ENCODE measurements around the gene TMEM31.
"Not testable (repeated sequence)": the region's sequence is repeated elsewhere in the genome, so short reads cannot be mapped to it uniquely, and the experiment has no call there.

Gene TMEM31

DNA sequence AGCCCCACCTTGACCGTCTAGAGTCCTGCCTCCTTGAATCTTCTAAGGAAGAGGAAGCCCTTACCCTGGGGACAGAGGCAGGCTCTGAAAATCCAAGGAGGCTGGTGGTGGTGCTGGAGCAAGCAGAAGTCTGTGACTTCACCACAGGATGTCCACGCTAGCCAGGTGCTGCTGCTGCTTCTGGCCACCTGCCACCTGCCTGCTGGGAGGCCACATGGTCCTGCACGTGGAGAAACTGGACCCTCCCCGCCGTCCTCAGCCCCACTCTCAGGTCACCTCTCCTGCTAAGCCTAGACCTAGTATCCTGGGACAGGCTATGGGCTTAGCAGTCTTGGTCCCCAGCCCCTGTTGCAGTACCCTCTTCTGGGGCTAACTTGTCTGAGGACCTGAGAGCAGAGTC is 15.8 kb downstream of the TMEM31 start:
- no peak for DNase-seq (ENCODE audit: low read depth in 2 of 2)

DNA sequence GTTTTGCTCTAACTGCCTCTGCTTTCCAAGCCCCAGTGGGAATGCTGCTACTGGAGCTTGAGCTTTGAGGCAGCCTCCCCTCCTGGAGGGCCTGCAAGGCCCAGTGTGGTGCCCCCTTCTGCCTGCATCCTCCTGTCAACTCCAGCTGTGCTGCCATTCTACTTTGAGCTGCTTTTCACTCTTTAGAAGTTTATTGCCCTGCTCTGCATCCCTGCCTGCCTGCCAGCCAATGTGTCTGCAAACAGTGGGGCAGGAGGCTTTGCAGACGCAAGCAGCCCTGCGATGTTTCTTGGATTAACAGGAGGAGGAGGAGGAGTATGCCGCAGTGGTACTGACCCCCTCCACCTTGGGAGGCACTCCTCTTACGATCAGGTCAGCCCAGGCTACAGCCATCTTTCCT is 16.4 kb downstream of the TMEM31 start:
- DNase-seq (ENCODE audit: low read depth in 2 of 2) = no peak

DNA sequence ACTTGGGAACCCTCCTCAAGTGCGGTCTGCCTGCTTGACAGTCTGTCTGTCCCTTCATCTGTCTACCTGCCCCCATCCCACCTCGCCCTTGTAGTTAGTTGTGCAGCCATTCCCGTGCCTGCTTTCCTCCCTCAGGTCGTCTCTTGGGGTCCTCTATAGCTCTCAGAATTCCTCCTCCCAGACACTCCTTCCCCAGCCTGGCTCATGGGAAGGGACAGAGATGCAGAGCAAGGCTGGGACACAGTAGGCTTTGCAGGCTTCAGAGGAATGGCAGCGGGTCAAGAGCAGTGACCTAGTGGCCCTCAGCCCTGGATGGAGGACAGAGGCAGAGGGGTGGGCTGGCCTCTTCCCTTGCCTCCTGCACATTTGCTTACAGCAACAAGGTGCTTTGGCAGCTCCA is 18.3 kb downstream of the TMEM31 start:
- DNase-seq (ENCODE audit: low read depth in 2 of 2) = no peak

DNA sequence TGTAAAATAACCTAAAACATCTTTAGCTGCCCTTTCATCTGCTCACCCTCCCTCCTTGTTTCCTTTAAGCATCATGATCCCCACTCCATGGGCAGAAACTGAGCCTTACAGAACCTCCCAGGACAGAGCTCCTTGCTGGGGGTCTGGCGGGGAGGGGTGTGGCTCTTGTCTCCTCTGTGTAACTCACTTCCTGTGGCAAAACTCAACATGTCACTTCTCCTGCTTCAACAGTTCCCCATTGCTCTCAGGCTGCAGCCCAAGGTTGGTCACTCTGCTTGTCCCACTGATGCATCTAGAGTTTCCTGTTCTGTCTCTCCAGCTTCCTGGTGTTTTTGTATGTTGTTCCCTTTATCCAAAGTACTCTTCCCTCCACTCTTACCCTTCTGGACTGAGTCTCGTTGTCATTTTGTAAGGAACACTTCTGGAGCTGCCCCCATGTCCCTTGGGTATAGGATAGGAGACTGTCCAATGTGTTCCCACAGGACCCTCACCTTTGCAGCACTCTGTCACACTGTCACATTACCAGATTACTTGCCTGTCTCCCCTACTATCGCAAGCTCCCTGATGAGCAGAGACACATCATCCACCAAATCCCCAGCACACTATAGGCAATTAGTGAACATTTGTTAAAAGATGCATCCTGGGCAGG is 19.6 kb downstream of the TMEM31 start:
- no peak for DNase-seq (ENCODE audit: low read depth in 2 of 2)

DNA sequence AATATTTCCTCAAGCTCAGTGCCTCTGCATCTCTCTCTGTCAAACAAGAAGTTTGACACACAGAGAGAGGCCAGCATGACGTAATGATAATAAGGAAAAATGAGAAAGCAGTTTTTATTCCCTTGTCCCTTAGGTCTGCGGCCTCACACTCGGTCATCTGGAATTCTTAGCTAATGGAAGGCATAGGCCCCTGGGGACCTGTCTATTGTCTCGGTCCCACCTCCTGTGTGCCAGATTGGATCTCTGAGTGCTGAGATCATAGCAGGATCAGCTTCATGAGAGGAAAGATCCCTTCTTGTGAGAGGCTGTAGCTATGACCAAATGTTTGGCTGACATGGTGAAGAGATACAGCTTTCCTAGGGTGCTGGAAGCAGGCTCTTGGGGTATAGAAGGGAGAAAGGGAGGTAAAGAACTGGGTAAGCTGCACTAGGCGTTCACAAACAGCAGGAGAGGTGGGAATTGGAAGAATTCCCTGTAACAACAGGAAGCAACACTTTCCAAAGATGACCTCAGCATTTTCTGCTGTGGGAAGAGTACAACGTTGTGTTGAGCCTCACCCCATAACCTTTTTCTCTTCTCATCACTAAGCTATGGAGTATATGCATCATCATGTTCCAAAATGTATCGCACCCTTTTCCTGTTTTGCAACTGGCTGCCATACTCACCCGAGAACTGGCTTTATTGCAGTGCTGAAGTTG is 20.2 kb downstream of the TMEM31 start:
- no peak for DNase-seq (ENCODE audit: low read depth in 2 of 2)

DNA sequence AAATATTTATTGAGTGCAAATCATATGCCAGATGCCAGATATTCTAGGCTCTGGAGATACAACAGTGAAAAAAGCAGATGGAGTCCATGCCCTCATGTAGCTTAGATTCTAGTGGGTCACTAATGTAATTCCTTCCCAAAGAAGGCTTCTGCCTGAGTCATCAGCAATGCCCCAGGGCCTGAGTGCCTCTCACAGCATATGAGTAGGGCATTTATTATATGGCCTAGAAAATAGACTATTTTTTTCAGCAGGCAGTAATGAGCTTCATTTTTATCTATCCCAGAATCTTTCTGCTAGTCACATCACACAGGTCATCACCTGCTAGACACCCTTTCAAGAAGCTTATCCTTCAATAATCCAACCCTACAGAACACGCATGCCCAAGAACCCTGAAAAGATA is 22.3 kb downstream of the TMEM31 start:
- DNase-seq (ENCODE audit: low read depth in 2 of 2) = no peak

DNA sequence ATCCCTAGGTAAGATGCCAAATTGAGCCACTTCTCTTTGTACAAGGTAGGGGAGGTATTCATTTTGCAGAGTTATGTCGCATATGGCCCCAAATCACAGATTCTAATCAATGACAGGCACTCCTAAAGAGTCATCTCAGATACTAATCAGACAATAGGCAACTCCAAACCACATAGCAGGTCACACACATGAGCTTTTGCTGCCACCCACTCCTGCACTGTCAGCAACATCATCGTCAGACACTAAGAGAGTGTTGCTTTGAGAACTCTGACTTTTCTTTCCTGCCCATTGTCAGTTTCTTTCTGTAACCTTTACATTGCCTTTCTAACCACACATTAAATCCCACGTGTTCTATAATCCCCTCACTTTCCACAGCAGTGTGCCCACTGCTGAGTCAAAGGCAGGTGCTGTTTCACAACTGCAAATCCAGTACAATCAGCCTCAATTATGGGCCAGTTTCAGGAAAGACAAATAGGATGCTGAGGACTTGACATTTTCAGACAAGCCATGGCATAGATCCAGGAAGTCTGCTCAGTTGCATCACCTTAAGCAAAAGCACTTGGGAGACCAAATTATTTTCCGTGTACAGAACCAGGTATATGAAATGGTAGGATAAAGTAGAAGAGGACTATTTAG is 23.5 kb downstream of the TMEM31 start:
- no peak for DNase-seq (ENCODE audit: low read depth in 2 of 2)

DNA sequence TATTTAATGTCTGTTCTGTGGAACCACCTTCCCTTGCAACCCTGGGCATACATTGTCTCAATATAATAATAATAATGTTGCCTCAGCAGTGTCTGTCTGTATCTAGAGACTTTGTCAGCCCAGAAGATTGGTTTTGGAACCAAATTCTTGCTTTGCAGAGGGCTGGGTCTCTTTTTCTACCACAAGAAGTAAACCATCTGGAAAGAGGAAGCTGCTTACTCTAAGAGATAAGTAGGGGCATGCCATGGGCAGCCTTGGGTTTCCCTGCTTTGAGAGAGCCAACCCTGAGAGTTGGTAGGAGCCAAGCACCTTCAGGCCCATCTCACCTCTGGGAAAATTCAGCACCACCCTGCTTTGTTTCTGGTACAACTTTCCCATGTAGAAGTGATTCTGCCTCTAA is 27.0 kb downstream of the TMEM31 start:
- DNase-seq (ENCODE audit: low read depth in 2 of 2) = no peak

DNA sequence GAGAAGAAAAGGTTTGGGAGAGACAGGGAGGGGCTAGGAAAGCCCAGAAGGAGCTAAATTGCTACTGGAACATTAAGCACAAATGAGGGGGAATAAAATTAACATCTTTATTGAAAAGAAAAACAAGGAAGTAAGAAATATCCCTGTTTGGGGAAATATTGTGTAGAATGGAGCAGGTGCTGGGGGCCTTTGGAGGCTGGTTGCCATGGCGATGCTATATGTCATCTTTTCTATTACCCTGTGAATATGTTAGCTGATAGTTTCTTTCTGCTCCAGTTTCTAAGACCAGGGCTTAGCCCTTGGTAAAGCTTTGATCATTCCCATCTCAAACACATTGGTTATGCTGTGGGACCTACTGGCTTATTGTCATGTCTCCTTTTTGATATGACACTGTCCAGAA is 28.7 kb downstream of the TMEM31 start:
- no peak for DNase-seq (ENCODE audit: low read depth in 2 of 2)

DNA sequence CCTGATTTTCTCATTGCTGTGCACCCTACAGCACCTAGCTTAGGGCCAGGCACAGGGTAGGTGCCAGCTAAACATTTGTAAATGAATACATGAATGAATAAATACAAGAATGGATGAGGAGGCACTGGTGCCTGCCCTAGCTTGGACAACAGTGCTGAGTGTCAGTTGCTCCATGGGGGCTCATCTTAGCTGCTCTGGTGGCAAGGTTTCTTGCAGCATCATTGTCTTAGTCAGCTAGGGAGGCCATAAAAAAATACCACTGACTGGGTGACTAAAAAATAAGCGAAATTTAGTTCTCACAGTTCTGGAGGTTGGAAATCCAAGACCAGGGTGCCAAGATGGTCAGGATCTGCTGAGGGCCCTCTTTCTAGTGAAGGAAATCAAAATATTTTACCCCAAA is 31.2 kb downstream of the TMEM31 start:
- DNase-seq (ENCODE audit: low read depth in 2 of 2) = no peak

DNA sequence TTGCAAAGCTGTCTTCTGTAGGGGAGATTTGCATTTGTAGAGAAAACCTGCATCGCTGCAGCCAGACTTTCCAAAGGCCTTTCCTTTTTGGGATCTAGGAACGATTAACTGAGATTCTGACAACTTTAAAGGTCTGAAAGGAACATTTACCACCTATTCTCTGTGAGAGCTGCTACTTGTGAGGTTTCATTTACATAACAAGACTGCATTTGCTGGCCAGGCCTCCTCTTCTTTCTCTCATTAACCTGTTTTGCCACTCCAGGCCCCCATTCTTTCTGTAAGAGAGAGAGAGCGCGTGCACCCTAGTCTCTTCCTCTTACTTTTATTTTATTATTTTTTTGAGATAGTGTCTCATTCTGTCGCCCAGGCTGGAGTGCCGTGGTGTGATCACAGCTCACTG is 31.6 kb downstream of the TMEM31 start:
- DNase-seq (ENCODE audit: low read depth in 2 of 2) = no peak

DNA sequence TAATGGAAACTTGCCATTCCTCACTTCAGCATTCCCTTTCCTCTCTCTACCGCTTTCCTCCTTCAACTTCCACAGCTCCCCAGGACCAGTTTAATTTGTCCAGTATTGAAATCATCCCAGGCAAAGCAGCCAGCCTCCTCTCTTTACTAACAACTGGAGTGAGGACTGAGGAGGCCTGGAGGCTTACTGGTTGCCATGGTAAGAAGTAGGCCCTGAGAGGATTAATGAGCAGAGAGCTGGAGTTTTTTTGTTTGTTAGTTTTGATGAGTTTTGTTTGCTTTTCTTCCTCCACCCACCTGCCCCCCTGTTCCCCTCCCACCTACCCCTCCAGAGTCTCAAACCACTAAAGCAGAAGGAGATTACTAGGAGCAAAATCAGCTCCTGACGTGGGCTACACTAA is 36.5 kb downstream of the TMEM31 start:
- DNase-seq (ENCODE audit: low read depth in 2 of 2) = no peak

DNA sequence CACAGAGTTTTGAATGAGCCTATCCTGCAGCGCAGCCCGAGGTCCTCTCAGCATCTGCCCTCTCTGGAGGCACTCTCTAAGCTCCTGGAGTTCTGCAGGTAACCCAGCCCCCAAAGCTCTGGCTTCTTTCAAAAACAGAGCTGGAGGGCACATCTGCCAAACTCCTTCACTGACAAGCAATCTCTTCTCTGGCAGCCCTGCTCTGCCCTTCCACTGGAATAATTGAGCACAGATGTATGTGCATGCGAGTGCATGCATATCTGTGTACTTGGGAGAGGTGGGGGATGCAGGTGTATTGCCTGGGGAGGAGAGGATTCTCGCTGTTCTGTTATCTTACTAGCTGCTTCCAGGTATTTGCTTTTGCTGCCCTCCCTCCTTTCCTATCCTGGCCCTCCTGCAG is 43.7 kb downstream of the TMEM31 start:
- no peak for DNase-seq (ENCODE audit: low read depth in 2 of 2)

DNA sequence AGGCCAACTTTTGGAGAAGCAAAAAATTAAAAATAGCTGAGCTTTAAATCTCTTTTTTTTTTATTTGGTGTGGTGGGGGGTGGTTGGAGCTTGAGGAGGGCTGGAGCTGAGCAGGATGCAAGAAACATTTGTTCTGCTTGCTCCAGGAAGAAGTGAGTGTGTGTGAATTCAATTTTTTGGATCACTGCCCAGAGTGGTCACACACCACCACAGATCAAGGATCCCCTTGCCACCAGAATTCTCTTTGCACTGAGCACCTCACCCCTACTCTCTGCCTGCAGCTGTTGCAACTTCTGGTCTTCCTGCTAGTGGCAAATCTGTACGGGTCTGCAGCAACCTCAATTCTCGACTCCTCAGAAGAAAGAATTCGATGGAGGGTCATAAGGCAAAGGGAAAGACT is 46.0 kb downstream of the TMEM31 start:
- no peak for DNase-seq (ENCODE audit: low read depth in 2 of 2)

DNA sequence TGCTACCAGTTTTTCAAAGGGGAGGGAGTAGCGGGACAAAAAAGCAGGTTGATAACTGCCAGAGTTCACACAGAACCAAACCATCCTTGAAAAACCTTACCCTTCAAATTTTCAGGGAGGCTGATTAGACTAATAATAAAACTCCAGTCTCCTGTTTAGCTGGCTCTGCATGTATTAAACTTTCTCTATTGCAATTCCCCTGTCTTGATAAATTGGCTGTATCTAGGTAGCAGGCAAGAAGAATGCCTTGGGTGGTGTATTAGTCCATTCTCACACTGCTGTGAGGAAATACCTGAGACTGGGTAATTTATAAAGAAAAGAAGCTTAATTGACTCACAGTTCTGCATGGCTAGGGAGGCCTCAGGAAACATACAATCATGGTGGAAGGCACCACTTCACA is 47.8 kb downstream of the TMEM31 start:
- DNase-seq (ENCODE audit: low read depth in 2 of 2) = no peak

DNA sequence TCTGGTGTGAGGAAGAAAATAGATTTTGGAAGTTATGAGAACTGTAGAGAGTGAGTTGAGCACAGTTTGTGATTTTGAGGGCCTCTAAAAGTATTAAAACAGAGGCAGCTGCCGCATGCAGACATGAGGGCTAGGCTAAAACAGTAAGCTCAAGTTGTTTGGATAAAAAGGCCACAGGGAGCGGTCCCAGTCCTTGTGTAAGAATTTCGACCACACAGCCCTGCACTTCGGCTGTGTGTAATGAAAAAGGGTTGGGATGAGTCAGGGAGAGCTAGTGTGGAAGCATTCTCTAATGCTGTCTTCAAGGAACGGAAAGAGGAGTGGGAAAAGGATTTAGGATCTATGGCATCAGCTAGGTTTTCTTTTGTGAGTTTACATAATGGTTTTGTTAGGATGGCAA is 52.8 kb downstream of the TMEM31 start:
- not testable (repeated sequence) for DNase-seq (ENCODE audit: low read depth in 2 of 2)

Data from stimulated activated CD4-positive, alpha-beta T cell treated with anti-CD3 and anti-CD28 coated beads, Interleukin-12 subunit alpha, Interleukin-12 subunit beta, amount 100 ng/mL, for 24 hours (primary cell).